Caki2 (cell line): ENCODE measurements around the gene SNX20. TPM values are rescaled to one million over a fixed set of nuclear protein-coding genes. Genes with fewer than 3 reads are reported as not detected.

Source experiments
- DNase-seq: peaks from one replicate; pipeline ENCODE4 v3.0.0-alpha.2; 2015; ENCODE audit warnings: low read depth
- in situ Hi-C: cut with HindIII; loops from 2 replicates; pipeline ENCODE4 v1.10.0; 2016; ENCODE audit warnings: low sequenced_read_pairs, low pct_unique_long_range_greater_than_20kb, mixed read lengths
- total RNA-seq: library from RNA; depleted of rRNA; stranded (reverse); fragments of >200 nt; shearing (Covaris generic); gene quantifications from 2 replicates; pipeline ENCODE4 v1.2.3, GENCODE V29; 2014; ENCODE audit warnings: low replicate concordance; rRNA removed

Gene SNX20
- total RNA-seq, 1 experiment from 2014 or later, result not detected

GRCh38 chr16:50629334-50629733 lies 51.8 kb downstream of the SNX20 start:
- no peak for DNase-seq
- in situ Hi-C loops, result no loop called here

GRCh38 chr16:50628156-50628802 lies 52.8 kb downstream of the SNX20 start:
- in situ Hi-C loops, result no loop called here
- no peak for DNase-seq

DNA sequence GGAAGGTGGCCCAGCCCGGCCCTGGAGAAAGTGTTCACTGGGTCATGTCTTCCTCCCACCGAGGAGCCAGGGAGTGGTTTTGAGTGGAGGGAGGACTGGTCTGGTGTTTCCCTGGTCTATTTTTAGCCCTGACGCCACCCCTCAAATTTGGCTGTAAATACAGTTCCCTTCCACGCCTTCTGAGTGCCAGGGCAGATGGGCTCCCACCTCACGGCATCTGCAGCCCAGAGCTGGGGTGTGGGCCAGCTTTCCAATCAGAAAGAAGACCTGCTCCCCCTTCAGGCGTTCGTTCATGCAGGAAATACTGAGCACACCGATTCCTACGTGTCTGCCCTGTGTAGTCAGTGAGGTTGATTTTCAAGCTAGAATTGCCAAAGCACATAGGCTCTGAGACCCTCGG lies 53.7 kb downstream of the SNX20 start:
- no peak for DNase-seq
- in situ Hi-C loops, result no loop called here

DNA sequence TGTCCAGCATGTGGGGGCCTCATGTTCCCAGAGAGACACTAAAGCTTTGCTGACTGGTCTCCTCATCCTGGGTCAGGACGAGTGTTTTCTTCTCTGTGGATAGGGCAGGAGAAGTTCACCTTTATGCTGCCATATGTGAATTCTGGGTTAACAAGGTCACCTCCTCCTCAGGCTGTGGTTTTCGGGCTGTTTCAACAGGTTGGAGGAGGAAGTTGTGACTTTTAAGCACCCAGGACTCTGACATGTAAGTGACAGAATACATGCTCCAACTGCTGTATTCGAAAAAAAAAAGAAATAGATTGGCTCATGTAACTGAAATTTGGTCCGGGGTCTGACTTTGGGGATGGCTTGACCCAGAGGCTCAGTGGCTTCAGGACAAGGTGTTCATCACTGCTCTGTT lies 54.2 kb downstream of the SNX20 start:
- in situ Hi-C loops, result no loop called here
- DNase-seq, result no peak

DNA sequence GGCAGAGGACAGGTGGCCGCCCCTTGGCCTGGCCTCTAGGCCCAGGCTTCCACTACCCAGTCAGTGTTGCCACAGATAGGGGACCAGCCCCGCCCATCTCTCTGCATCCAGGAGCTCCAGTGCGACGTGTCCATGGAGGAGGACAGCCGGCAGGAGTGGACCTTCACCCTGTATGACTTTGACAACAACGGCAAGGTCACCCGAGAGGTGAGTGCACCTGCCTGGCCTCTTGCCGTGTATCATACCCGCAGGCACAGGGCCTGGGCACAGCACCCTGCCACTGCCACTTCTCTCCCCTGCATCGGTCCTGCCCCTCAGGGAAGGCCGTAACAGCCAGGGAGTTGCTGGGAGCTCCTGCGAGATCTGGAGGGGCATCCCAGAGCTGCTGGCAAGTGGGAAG lies 55.7 kb downstream of the SNX20 start:
- in situ Hi-C loops, result no loop called here
- DNase-seq, result no peak

DNA sequence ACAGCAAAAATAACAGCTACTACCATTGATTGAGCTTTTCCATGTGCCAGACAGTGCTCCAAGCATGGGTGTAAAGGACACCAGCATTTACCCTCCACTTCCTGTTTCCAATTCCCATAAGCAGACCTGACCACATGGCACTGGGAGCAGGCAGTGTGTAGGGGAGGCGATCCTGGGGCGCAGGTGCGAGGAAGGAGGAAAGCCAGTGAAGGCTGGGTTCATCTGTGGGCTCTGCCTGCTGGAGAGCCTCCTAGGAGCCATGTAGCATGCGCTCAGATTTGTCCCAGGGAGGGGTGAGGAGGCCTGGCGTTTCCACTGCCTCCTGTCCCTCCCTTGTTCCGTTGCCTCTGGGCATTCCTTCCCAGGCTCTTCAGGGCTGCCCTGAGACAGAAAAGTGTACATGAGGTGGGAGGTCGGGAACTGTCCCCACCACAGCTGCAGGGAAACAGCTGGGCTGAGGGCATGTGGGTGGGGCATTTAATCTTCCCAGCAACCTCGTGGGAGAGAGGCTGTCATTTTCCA lies 56.6 kb downstream of the SNX20 start:
- DNase-seq, result no peak
- in situ Hi-C loops, result no loop called here

DNA sequence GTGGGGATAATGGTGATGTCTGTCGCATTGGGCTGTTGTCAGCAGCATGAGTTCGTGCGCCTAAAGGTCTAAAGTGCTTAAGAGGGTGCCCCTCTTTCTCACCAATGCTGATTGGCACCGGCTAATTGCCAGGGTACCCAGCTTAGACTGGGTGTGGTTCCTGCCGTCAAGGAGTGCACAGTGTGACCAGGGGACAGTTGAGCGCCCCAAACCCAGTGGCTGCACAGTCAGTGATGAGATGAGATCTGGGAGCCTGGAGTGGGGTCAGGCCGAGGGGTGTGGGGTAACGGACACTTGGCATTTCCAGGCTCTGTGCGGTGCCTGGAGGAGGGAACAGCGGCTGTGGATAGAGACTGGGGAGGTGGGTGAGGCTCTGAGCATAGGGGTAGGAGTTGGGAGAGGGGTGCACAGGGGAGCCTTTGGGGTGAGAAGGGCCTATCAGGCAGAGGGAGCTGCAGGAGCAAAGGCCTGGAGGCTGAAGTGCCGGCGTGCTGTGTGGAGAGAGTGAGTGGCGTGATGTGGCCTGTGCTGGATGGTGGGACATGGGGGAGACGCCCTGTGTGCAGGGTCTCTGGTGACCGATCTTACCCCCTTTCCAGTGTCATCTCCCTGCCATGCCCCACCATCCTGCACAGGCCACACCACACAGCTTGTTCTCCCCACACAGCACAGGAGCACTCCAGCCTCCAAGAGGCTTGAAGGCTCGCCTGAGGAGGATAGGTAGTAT lies 58.3 kb downstream of the SNX20 start:
- in situ Hi-C loops, result no loop called here
- DNase-seq, result no peak

DNA sequence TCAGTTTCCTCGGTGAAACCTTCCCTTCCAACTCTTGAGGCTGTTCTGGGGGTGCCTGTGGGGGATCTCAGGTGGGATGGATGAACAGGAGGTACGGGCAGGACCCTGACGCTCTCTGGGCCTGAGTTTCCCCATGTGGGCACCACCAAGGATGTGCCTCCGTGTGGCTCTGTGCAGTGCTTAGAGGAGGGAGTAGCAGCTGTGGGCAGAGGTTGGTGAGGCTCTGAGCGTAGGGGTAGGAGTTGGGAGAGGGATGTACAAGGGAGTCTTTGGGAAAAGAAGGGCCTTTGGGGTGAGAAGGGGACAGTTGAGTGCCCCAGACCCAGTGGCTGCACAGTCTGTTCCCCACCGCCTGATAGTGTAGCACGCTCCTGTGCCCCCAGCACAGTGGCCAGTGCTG lies 59.1 kb downstream of the SNX20 start:
- DNase-seq, result no peak
- in situ Hi-C loops, result no loop called here

Other genes with a start within 250 kb of the SNX20 start
- gene NKD1, start 132.9 kb downstream of the SNX20 start, total RNA-seq, result under 0.01 TPM in 1 of 2 replicates, not detected in the other
- not detected in 2 replicates for gene NOD2, start 12.3 kb upstream of the SNX20 start, total RNA-seq
- 6.2 and 19.5 TPM in 2 replicates for gene CYLD, start 60.8 kb upstream of the SNX20 start, total RNA-seq